GM19455 (cell line): ENCODE results near the gene CXCL16.

Experiments
- ATAC-seq: cut with Tn5 transposase; IDR thresholded peaks from one replicate; pipeline ENCODE4 v1.9.1; 2021; ENCODE audit not compliant: unreplicated experiment

The CXCL16 gene

DNA sequence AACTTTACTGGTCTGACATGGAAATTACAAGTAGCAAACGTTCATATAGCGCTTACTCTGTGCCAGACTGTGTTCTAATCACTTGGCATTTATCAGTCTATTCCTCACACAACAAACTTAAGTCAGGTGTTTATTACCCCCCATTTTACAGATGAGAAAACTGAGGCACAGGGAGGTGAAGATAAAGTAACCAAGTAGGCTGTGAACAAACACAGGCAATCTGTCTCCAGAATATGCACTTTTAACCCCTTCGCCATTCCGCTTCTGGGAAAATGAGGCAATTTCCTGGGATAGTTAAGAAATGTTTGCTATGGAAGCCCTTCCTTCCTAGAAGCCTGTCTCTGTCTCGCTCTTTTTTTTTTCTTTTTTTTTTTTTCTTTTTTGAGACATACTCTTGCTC is 12.2 kb upstream of the CXCL16 start:
- no peak for ATAC-seq

DNA sequence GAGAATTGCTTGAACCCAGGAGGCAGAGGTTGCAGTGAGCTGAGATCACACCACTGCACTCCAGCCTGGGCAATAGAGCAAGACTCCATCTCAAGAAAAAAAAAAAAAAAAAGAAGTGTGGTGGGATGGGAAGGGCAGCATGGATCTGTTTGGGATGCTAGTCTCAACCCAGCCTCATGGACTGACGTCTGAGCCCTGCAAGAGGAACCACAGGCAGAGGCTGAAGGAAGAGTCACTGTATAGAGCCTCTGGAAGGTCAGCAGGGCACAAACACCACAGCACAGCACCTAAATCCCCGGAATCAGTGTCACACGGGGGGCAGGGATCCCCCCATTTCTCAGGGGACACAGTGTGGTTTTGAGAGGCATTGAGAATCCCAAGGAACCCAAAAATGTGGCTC is 10.9 kb upstream of the CXCL16 start:
- no peak for ATAC-seq

DNA sequence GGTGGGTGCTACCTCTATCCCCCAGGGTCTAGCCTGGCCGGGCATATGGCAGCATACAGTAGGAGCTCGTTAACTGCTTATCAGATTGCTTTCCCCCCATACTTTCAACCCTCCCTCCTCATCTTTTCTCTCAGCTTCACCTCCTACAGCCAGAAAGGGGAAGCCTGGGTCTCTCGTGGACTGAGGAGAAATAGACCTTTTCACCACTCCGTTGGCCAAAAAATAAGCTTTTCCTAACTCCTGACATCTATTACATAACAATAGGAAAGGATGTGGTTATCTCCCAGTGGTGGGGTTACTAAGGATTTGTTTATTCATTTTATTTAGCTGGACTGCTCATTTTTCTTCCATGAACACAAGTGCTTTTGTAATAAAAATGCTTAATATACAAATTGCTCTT is 9.0 kb upstream of the CXCL16 start:
- no peak for ATAC-seq

DNA sequence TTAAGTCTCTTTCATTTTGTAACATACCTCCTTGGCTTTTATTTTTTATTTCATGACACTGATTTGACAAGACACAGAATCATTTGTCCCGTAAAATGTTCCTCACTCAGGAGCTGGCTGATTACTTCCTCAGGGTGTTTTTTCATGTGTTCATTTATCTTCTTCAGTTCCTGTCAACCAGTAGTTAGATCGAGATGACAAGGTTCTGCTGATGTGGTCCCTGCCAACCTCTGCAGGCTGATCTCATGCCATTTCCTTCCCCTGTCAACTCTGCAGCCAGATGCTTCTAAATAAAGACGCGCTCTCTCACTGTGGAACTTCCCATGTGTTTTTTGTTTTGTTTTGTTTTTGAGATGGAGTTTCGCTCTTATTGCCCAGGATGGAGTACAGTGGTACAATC is 8.1 kb upstream of the CXCL16 start:
- no peak for ATAC-seq

DNA sequence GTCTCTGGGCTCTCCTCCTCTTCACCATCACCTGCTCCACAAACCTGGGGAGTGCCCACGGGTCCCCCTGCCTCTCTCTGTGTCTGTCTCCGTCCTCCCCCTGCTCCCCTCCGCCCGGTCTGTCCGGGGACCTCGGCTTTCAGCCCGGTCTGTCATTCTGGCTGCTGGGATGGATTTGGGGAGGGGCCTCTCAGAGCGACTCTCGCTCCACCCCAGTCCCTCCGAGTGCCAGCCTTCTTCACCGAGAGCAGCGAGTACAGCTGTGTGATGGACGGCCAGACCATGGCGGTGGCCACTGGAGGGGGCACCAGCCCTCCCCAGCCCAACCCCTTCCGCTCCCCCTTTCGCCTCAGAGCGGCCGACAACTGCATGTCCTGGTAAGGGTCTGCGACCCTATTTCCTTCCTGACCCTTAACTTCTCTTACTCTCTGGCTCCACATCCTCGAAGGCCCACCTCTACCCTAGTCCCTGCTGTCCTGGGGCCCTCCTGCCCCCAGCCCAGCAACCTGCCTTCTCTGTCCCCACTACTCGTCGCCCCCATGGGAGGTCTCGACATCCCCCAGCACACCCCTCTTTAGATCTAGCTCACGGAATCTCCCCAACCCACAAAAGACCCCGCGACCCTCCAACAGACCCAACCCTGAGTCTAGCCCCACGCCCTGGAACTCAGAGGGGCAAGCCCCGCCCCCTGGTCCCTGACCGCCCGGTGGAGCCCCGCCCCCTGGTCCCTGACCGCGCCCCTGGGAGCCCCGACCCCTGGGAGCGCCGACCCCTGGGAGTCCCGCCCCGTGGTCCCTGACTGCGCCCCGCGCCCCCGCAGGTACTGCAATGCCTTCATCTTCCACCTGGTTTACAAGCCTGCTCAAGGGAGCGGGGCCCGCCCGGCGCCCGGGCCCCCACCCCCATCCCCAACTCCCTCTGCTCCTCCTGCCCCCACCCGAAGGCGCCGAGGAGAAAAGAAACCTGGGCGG is 5.6 kb upstream of the CXCL16 start:
- no peak for ATAC-seq

DNA sequence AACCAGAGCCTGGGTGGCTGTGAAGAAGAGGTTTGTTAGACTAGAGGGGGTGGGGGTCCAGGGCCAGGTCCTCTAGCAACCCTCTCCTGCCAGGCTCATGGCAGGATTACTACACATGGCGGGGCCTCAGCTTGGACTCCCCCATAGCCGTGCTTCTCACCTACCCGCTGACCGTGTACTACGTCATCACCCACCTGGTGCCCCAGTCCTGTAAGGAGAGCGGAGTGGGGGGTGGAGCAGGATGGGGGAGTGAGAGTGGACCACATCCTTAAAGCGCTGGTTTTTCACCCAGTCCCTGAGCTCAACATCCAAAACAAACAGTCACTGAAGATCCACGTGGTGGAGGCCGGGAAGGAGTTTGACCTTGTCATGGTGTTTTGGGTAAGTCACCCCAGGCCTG is 4.2 kb upstream of the CXCL16 start:
- ATAC-seq: no peak

DNA sequence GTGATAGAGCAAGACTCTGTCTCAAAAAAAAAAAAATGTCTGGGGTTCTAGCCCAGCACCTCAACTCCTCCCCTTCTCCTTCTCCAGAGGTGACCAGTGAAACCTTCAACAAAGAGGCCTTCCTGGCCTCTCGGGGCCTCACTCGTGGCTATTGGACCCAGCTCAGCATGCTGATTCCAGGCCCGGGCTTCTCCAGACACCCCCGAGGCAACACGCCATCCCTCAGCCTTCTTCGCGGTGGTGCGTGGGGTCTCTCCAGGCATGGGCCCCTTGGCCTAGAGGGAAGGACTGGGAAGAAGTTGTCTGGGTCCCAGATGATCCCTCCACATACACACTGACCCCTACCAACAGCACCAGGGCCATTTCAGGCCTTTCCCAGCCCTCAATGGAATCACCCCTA is 3.5 kb upstream of the CXCL16 start:
- ATAC-seq: no peak

DNA sequence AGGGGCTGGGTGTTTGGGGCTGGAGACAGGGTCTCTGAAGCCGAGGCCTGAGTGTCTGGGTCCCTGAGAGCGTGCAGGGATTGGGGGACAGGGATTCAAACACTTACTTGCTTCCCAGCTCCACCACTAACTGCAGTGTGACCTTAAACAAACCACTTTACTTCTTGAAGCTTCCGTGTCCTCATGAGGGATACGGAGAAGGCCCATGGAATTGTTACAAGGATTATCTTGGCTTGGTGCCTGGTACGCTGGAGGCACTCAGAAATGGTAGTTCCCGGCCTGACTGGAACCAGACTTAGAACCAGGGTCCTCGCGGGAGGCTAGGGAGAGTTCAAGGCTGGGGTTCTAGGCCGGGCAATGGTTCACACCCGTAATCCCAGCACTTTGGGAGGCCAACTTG is 2.9 kb upstream of the CXCL16 start:
- no peak for ATAC-seq

DNA sequence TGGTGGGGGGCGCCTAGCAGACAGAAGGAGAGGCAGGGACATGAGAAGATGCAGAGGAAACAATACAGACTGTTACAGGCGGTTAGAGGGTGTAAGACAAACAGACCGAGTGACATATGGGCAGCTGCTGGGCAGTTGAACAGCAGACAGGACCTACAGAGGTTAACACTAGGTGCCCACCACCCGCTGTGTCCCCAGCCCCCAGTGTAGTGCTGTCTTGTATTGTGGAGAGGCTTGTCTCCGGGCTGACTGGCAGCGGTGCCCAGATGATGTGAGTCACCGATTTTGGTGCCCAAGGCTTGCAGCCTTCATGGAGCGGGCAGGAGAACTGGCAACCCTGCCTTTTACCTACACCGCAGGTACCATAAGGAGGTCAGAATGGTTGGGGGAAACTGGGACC is 2.4 kb upstream of the CXCL16 start:
- ATAC-seq: no peak

DNA sequence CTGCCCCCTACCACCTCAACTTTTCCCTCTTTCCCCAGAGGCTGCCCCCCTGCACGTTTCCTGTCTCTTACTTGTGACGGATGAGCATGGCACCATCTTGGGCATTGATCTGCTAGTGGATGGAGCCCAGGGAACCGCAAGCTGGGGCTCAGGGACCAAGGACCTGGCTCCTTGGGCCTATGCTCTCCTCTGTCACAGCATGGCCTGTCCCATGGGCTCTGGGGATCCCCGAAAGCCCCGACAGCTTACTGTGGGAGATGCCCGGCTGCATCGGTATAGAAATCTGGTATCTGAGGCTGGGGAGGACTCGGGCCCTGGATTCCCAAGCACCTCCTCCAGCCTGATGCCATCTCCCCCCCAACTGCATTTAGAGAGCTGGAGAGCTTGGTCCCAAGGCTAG is 1.8 kb upstream of the CXCL16 start:
- ATAC-seq: no peak

DNA sequence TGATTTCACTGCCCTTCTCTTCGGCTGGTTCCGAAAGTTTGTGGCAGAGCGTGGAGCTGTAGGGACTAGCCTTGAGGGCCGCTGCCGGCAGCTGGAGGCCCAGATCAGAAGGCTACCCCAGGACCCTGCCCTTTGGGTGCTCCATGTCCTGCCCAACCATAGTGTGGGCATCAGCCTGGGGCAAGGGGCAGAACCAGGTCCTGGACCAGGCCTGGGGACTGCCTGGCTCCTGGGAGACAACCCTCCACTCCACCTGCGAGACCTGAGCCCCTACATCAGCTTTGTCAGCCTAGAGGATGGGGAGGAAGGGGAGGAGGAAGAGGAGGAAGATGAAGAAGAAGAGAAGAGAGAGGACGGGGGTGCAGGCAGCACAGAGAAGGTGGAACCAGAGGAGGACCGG is 856 bp upstream of the CXCL16 start:
- ATAC-seq: no peak

DNA sequence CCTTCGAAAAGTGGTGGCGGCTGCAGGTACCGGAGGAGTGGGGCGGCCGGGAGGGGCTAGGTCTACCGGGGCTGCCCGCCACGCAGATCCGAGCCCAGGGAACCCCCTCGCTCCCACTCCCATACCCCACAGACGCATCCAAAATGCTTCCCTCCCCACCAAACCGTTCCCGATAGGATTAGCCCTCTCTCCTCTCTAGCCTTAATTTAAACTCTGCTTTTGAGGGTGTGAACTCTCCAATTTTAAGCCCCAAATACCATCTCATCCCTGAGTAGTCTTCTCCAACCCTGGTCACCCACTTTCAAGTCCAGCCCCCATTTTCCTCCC is 260 bp upstream of the CXCL16 start:
- no peak for ATAC-seq

DNA sequence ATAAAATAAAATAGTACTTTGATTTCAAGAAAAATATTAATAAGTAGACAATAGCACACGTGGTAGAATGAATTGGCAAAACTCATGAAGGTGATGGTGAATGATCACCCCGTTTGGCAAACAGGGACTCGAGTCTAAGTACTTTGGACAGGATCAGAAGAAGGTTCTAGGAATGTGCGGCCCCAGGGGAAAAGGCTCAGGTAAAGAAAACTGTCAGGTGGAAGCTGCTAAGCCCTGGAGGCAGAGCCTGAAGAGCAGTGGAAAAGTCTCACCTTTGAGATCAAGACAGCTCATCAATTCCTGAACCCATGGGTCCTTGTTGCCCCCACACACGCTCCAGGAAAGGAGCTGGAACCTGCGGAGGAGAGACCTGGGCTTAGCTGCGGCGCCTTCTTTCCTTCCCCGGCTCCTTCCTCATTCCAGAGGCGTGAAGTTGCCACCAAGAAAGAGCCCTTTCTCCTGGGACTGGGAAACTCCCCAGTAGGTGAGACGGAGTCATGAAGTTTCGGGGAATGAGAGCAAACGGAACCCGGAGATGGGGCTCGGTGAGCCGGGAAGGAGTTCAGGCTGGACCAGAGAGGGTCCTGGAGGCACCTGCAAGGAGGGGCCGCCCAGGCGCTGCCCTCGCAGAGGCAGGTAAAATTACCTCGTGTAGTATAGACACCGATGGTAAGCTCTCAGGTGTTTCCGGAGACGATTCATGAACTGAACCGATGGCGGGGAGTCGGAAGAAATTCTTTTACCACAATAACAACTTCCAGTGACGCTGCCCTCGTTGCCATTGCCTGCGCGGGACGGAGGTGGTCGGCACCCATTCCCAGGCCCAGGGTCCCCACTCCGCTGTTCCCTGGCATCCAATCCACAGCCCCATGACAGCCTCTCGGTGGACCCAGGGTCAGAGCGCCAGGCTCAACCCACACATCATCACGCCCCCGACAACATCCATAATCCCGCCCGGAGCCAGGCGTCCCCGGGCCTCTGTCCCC is 1.3 kb downstream of the CXCL16 start:
- no peak for ATAC-seq

DNA sequence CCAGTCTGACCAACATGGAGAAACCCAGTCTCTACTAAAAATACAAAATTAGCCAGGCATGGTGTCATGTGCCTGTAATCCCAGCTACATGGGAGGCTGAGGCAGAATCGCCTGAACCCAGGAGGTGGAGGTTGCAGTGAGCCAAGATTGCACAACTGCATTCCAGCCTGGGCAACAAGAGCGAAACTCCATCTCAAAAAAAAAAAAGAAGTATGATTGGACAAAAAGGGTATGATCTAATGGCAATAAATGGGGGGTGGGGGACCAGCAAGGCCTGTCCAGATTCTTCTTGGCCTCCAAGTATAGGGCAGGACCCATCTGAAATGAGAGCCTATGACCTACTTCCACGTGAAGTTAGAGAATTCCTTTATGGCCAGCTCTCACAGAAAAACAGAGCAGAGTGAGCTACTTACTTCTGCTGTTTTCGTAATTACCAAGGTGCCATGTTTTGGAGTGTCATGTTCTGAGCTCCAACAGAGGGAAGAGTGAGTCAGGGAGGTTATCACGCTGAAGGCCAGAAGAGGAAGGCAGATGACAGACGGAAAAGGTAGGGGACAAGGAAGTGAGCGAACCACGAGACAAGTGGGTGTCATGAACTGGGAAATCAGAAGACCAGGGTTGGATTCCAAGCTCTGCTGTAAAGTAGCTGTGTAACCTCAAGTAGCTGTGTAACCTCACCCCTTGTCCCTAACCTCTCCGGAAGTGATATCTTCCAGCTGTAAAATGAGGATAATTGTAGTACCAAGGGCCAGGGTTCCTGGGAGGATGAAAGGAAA is 3.7 kb downstream of the CXCL16 start:
- no peak for ATAC-seq

DNA sequence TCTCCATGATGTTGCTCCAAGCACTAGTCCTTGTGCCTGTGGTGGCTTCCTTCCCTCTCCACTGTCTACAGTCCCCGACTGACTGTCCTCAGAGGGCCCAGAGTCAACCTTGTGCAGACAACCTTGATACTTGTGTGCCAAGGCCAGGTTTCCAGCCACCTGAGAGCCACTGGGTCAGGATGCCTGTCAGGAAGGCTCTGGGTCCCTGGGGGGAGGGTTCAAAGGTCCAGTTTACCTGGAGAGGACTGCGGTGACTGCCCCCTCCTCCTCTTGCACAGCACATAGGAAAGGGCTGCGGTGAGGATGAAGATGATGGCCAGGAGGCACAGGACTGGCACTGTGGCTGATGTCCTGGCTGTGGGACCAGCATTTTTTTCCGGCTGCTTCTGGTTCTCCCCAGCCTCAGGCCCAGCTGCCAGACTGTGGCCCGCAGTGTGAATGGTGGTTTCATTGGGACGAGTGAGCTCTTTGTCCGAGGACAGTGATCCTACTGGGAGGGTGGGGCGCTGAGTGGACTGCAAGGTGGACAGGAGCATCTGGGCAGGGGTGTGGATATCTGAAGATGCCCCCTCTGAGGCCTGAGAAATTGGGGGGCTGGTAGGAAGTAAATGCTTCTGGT is 4.8 kb downstream of the CXCL16 start:
- no peak for ATAC-seq

DNA sequence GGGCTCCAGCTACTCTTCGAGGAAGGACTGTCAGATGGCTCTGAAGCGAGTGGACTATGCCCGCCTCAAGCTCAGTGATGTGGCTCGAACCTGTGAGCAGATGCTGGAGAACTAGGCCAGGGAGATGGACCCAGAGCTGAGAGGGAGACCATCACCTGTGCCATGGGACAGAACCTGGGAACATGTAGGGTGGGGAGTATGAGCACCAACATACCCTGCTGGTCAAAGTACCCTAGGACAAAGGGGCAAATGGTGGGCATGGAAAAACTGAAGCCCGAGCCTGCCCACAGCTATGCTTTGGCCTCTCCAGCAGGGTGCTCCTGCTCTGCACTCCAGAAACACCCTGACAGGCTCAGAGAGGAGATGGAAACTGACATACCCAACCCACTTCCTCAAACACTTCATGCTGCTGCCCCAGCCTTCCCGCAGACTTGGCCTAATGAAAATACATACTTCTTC is 6.6 kb downstream of the CXCL16 start:
- no peak for ATAC-seq

DNA sequence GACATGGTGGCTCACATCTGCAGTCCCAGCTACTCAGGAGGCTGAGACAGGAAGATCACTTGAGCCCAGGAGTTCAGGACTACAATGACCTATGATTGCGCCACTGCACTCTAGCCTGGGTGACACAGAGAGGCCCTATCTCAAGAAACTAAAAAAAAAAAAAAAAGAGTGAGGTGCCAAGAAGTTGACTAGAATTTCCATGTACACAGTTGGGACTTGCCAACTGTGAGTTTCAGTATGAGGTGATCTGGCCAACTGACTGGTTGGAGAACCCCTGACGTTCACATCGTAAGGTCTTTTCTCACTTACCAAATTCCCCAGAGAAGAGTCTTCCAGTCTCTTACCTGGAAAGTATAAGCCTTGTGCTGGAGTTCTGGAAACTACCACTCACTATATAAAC is 11.6 kb downstream of the CXCL16 start:
- no peak for ATAC-seq

DNA sequence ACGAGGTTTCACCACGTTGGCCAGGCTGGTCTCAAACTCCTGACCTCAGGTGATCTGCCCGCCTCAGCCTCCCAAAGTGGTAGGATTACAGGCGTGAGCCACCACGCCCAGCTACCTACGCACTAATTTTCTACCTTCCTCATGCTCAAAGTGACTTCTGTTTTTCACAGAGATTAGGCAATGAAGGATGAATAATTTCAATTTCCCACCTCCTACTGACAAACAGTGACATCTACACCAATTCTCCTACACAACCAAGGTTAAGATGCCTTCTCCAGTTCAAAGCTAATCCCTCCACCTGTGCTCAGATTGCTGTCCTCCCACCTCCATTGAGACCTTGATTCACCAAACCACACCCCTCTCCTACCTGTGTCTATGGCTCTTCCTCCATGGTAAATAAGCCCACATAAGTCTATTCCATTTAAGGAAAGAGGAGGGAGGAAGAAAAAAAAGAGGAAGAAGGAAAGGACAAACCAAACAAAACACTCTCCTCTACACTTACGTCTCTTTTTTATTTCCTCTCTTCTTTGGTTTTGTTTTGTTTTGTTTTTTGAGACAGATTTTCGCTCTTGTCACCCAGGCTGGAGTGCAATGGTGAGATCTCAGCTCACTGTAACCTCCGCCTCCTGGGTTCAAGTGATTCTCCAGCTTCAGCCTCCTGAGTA is 13.9 kb downstream of the CXCL16 start:
- ATAC-seq: no peak

DNA sequence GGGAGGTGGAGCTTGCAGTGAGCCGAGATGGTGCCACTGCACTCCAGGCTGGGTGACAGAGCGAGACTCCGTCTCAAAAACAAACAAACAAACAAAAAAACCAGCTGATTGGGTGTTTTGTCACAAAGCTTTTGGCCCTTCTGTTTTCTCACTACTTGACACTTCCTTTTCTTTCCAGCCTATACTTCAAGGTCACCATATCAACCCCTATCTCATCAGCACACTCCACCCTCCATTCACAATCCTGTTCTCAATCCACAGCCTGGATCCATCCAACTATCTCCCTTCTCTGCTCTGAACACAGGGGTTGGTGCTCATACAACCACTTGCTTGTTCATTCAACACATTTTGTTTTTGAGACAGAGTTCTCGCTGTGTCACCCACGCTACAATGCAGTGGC is 15.1 kb downstream of the CXCL16 start:
- no peak for ATAC-seq

DNA sequence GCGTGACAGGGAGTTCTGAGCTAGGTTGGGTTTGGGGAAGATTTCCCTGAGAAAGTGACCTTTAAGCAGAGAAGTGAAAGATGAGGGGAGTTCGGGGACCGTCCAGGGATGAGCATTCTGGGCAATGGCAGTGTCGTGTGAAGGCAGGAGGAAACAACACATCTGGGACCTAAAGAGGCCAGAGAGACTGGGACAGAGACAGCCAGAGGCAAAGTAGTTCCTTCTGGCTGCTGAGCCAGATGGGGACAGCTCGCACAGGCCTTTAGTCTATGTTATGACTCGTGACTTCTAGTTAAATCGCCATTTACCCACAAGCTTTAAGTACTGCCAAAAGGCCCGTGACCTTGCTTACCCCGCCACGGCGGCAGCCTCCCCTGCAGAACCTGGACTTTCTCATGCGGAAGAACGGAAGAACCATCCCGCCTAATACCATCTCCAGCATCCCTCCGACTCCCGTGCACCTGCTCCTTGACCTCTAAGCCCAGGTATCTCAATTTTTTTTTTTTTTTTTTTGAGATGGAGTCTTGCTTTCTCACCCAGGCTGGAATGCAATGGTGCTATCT is 17.0 kb downstream of the CXCL16 start:
- no peak for ATAC-seq
